Measurements from ENCODE around the gene MON1A. TPM values are rescaled to one million over a fixed set of nuclear protein-coding genes. Genes with fewer than 3 reads are reported as not detected.
"Not testable (repeated sequence)": the region's sequence is repeated elsewhere in the genome, so short reads cannot be mapped to it uniquely, and the experiment has no call there.

Gene MON1A, protein sequence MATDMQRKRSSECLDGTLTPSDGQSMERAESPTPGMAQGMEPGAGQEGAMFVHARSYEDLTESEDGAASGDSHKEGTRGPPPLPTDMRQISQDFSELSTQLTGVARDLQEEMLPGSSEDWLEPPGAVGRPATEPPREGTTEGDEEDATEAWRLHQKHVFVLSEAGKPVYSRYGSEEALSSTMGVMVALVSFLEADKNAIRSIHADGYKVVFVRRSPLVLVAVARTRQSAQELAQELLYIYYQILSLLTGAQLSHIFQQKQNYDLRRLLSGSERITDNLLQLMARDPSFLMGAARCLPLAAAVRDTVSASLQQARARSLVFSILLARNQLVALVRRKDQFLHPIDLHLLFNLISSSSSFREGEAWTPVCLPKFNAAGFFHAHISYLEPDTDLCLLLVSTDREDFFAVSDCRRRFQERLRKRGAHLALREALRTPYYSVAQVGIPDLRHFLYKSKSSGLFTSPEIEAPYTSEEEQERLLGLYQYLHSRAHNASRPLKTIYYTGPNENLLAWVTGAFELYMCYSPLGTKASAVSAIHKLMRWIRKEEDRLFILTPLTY
- total RNA-seq = 7.8 TPM
- long read RNA-seq, transcript MON1A-201 (6 exons, 2,370 nt) = major isoform, 40 of 54 reads
- long read RNA-seq, partial matches to known transcripts = 11 of 54 reads
- long read RNA-seq, other reads (novel, unspliced or antisense) = 3 of 54 reads

DNA sequence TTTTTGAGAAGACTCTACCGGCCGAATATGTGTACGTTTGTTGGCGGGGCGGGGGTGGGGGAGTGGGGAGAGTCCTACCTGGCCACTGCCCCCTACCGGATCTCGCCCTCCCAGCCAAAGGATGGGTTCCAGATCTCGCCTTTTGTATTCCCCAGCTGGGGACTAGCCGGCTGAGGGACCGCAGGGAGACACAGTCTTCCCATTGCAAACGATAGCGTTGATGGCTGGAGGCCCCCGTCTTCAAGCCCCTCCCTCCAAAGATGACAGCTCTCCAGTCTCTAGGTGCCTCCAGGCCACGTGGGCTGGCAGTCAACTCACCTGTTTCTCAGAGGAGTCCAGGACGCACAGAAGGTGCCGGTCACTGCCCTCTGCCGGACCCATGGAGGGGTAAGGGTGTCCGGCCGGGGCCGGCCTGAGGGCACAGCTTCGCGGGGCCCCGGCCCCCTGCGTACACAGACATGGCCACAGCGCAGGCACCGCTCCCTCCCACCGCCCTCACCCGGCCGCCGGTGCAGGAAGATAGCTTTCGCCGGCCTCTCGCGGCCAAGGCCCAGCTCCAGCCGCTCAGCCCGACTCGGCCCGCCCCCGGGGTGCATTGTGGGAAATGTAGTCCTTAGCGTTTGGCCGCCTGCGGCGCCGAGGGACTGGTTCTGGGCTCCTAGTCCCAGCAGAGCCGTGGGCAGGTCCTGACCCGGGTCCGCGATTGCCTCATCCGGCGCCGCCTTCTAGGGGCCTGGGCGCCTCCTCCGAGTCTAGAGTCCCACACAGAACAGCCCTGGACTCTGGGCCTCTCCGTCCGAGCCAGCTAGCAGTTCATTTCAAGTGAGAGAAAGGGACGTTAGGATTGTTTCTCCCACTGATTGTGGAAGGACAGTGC lies at the start of gene MON1A:
Gene MON1A, minus strand, starts transcription at position 521 of the 877 bp plus-strand sequence. CDS start 16,465 bp downstream, outside the sequence.
- intact Hi-C loops (cut with DNase I) = no loop called here
- ATAC-seq (ENCODE audit: poor library complexity) = peak; percentile 100
- DNase-seq = peak; percentile 98

DNA sequence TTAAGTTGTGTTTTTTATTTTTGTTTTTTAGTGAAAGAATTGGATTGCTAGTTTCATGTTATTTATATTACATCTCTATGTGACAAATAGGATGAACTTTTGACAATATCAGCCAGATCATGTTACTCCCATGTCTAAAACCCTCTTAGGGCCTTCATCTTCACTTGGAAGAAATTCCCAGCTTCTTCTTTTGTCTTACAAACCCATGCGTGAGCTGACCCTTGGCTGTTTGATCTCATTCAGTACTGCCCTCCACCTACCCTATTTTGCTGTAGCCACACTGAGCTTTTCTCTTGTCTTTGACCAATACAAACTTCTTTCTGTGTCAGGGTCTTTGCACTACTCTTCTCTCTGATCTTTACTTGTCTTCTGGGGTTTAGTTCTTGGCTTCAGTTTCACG lies 47.3 kb upstream of the MON1A start:
- intact Hi-C loops (cut with DNase I) = no loop called here
- DNase-seq = no peak
- no peak for ATAC-seq (ENCODE audit: poor library complexity)

DNA sequence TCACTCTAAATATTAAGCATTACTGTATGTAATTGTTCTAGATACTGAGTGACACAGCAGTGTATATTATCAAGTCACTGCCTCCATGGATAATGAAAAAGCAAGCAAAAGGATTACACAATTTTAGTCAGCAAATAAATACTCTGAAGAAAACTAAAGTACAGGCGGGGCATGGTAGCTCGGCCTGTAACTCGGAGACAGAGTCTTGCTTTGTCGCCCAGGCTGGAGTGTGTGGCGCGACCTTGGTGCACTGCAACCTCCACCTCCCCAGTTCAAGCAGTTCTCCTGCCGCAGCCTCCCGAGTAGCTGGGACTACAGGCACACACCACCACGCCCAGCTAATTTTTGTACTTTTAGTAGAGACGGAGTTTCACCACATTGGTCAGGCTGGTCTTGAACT lies 43.0 kb upstream of the MON1A start:
- DNase-seq (no peak), ATAC-seq (ENCODE audit: poor library complexity) (no peak)
- intact Hi-C loops (cut with DNase I) = no loop called here

DNA sequence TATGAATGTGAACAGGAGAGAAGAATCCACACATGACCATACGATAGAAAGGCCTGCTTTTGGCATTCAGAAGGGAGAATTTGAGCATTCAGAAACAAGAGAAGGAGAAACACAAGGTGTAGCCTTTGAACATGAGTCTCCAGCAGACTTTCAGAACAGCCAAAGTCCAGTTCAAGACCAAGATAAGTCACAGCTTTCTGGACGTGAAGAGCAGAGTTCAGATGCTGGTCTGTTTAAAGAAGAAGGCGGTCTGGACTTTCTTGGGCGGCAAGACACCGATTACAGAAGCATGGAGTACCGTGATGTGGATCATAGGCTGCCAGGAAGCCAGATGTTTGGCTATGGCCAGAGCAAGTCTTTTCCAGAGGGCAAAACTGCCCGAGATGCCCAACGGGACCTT lies 38.7 kb upstream of the MON1A start:
- ATAC-seq (ENCODE audit: poor library complexity) (no peak), DNase-seq (no peak)
- intact Hi-C loops (cut with DNase I) = no loop called here

DNA sequence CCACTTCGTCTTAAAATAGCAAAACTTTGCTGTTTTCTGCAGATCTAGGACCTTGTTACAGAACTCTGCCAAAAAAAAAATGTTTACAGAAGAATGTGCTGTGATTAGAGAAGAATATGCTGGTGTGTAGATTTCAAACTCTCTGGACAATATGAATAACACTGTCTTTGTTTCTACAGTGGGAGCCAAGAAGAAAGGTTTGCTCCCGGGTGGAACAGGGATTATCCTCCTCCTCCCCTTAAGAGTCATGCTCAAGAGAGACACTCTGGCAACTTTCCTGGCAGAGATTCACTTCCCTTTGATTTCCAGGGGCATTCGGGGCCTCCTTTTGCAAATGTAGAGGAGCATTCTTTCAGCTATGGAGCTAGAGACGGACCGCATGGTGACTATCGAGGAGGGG lies 37.7 kb upstream of the MON1A start:
- ATAC-seq (ENCODE audit: poor library complexity) (no peak), DNase-seq (no peak)
- intact Hi-C loops (cut with DNase I) = no loop called here

DNA sequence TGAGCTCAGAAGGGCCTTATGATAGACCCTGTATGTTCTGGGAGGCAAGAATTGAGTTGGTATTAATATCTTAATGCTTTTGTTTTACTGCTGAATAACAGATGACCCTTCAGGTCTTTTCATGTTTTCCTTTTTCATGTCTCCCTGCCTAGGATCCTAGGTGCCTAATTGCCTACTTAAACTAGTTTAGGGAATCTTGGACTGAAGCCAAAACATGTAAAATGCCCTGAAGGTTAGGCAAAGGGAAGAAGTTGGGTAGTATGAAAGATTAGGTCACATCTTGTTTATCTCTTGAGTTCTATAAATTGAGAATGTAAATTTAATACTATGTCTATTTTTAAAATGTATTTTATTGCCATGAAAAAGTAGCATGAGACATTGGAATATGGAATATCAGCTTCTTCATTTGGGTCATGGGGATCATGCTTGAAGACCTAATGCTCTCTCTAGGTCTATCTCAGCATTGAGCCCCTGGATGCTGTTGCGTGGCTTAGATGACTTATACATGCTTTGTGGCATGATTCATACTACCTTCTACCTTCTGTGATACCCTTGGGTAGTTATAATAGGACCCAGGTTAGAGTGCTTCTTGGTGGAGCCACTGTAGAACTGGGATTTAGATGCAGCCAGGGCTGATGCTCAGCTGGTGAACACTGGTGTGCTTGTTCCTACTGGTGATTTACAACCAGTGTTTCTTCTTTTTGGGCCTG lies 36.8 kb upstream of the MON1A start:
- no peak for ATAC-seq (ENCODE audit: poor library complexity)
- intact Hi-C loops (cut with DNase I) = no loop called here

DNA sequence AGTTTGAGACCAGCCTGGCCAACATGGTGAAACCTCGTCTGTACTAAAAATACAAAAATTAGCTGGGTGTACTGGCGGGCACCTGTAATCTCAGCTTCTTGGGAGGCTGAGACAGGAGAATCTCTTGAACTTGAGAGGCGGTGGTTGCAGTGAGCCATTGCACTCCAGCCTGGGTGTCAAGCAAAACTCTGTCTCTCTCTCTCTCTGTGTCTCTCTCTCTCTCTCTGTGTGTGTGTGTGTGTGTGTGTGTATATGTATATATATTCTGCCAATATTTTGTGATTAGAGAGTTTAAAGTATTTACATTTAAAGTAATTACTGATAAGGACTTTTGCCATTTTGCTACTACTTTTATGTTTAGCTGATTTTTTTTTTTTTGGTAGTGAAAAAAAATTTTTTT lies 26.0 kb upstream of the MON1A start:
- no peak for ATAC-seq (ENCODE audit: poor library complexity)
- intact Hi-C loops (cut with DNase I) = no loop called here

More for the DNA sequence above, 36.8 kb upstream of the MON1A start:
- DNase-seq = no peak

DNA sequence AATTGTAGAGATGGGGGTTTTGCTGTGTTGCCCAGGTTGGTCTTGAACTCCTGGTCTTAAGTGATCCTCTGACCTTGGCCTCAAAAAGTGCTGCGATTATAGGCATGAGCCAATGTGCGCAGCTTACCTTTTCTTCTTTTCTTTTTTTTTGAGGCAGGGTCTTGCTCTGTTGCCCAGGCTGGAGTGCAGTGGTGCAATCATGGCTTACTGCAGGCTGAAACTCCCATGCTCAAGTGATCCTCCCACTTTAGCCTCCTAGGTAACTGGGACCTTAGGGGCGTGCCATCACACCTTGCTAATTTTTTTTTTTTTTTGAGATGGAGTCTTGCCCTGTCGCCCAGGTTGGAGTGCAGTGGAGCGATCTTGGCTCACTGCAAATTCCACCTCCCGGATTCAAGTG lies 23.3 kb upstream of the MON1A start:
- ATAC-seq (ENCODE audit: poor library complexity) (no peak), DNase-seq (no peak)
- intact Hi-C loops (cut with DNase I) = no loop called here

More for the DNA sequence above, 26.0 kb upstream of the MON1A start:
- no peak for DNase-seq

DNA sequence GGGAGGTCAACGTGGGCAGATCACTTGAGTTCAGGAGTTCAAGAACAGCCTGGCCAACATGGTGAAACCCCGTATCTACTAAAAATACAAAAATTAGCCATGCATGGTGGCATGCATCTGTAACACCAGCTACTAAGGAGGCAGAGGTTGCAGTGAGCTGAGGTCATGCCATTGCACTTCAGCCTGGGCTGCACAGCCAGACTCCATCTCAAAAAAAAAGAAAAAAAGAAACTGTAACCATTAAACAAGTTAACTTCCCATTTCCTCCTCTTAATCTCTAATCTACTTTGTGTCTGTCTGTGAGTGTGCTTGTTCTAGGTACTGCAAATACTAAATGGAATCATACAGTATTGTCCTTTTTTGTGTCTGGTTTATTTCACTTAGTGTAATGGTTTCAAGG lies 13.0 kb upstream of the MON1A start:
- intact Hi-C loops (cut with DNase I) = no loop called here
- DNase-seq (no peak), ATAC-seq (ENCODE audit: poor library complexity) (no peak)

DNA sequence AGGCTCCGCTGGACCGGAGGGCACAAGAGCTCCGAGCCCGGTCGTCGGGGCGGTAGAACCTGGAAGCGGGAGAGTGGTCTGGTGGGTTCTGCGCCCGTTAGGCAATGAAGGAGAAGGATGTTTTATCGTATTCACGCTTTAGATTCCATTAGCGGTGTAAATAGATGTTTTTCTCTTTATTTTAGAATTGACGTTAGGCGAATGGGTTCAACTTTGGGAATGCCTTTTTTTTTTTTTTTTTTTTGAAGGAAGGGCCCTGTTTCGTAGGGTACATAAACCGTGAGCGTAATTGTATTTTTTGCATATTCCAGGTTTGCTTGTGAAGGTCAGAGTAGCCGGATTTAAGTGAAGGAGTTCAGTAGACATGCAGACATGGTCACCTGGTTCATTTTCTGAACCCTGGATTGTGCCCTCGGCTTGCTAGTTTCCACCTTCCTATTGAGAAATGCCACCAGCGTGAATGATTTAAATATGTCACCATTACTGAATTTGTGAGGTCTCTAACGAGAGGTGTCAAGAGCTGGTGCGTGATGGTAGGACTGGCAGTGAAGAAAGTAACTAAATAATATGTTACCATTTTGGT lies 11.1 kb upstream of the MON1A start:
- intact Hi-C loops (cut with DNase I) = no loop called here
- no peak for ATAC-seq (ENCODE audit: poor library complexity)
- no peak for DNase-seq

DNA sequence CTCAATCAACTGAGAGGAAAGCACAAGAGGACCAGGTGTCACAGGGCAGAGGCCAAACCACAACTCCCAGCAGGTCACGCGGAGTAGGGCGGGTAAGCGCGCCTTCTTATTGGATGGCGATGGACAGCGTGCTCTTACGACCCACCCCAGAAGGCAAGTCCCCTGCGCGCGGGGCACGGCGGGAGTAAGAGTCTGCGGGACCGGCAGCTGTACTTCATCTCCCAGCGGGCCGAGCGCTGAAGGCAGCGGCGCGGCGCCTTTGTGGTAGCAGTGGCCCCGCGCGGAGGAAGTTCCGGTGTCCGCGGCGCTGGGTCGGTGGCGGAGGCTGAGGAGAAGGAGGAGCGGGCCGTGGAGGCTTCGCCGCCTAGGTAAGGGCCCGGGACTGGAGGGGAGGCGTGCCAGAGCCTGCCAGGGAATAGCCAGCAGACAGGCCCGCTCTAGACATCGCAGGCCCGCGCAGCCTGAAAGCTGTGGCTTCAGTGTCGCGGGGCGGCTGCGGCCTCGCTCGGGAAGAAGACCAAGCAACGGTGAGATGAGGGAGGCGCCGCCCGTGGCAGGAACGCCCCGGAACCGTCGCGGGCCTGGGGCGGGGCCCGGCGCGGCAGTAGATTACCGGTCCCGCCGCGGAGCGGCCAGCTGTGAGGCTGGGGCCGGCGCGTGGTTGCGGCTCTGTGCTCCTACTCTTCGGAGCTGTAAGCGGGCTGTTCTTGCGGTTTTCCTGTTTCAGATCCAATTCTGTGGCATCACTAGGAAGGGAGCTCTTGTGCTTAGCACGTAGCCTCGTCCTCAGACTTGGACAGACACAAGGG lies 10.5 kb upstream of the MON1A start, which contains the start of gene RBM6:
Gene RBM6, plus strand, starts transcription at position 293 of the 809 bp plus-strand sequence. CDS start 22,492 bp downstream, outside the sequence.
- peak; percentile 99 for DNase-seq
- intact Hi-C loops (cut with DNase I) = no loop called here
- peak; percentile 99 for ATAC-seq (ENCODE audit: poor library complexity)

DNA sequence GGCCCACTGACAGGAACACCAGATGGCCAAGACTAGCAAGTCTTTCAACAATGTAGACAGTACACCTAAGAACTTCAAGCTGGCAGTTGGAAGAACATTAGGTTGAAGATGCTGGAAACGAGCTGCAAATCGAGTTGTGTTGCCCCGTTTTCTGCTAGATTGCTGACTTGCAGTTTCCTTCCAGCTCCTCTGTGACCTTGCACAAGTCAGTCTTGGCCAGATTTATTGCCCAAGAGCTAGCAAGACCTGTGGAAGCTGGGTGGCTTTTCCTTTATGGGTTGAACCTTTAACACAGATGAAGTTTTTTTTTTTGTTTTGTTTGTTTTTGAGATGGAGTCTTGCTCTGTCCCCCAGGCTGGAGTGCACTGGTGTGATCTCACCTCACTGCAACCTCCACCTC lies 7.5 kb upstream of the MON1A start:
- intact Hi-C loops (cut with DNase I) = no loop called here
- no peak for DNase-seq
- no peak for ATAC-seq (ENCODE audit: poor library complexity)

DNA sequence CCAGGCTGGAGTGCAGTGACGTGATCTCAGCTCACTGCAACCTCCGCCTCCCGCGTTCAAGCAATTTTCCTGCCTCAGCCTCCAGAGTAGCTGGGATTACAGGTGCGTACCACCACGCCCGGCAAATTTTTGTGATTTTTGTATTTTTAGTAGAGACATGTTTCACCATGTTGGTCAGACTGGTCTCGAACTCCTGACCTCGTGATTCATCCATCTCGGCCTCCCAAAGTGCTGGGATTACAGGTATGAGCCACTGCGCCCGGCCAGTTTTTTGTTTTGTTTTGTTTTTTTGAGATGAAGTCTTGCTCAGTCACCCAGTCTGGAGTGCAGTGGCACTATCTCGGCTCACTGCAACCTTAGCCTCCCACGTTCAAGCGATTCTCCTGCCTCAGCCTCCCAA lies 2.7 kb upstream of the MON1A start:
- ATAC-seq (ENCODE audit: poor library complexity); DNase-seq; intact Hi-C loops (cut with DNase I): not testable (repeated sequence)

DNA sequence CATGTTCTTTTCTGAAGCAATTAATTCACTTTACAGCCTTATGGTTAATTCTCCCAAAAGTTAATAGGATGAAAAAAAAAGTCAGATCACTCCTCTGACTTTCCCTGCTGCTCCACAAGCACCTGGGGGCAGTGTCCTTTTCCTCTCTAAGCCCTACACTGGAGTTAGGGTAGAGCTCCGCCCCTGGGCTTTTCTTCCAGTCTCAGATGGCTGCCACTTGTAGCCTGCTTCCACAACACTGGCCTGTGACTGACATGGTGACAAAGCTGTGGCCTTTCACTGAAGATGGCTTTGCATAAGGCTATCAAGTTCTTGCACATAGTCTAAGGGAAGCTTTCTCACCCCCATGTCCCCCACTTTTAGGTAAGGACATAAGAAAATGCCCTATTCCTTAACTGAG lies 1.3 kb upstream of the MON1A start:
- no peak for ATAC-seq (ENCODE audit: poor library complexity)
- no peak for DNase-seq
- intact Hi-C loops (cut with DNase I) = no loop called here

DNA sequence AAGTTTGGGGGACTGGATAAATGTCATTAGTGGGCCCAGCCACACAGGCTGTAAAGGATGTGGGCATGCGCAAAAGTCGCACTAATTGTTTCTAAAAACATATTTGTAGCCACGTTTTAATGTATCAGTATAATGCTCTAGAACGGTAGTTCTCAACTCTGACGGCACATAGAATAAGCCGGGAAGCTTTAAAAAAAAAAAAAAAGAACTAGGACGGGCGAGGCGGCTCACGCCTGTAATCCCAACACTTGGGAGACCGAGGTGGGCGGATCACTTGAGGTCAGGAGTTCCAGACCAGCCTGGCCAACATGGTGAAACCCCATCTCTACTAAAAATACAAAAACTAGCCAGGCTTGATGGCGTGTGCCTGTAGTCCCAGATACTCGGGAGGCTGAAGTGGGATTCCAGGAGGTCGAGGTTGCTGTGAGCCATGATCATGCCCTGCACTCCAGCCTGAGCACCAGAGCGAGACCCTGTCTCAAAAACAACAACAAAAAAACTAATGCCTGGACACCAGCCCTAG lies 618 bp upstream of the MON1A start:
- intact Hi-C loops (cut with DNase I) = no loop called here
- ATAC-seq (ENCODE audit: poor library complexity) = peak; percentile 2
- no peak for DNase-seq

DNA sequence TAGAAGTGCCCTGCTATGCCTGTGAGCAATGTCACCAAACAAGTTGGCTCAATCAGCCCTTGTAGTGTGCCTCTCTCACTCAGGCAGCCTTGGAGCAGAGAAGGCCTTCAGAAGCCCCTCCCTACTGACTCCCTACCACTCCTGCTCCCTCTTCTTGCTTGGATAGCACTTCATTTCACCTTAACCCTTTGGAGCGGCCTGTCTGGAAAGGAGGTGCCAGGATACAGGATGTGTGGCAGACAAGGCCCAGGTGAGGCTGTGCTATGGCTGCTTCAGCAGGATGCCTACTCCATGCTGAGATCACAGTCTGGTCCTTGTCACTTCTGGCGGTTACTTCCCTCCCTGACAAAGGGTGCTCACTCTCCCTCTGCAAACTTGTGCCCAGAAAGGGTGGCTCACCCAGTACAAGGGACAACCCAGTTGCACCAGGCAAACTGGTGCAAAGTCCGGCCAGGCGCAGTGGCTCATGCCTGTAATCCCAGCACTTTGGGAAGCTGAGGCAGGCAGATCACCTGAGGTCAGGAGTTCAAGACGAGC lies 1.1 kb downstream of the MON1A start:
- ATAC-seq (ENCODE audit: poor library complexity) = no peak
- no peak for DNase-seq
- intact Hi-C loops (cut with DNase I) = no loop called here

DNA sequence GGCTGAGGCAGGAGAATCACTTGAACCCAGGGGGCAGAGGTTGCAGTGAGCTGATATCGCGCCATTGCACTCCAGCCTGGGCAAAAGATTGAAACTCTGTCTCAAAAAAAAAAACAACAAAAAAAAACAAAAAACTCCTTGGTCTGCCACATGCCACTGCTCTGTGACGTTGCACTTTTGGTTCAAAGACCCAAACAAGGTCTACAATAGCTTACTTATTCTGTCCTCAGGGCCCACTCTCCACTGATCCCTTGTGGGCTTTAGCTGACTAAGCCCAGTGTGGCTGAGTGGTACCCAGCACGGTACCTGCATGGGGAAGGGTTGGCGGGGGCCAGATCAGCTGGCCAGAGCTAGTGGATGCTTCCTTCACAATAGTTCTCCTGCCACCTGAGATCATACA lies 1.8 kb downstream of the MON1A start:
- intact Hi-C loops (cut with DNase I) = no loop called here
- DNase-seq (no peak), ATAC-seq (ENCODE audit: poor library complexity) (no peak)
